Measurements from ENCODE around the gene HOXA5.

Gene HOXA5

DNA sequence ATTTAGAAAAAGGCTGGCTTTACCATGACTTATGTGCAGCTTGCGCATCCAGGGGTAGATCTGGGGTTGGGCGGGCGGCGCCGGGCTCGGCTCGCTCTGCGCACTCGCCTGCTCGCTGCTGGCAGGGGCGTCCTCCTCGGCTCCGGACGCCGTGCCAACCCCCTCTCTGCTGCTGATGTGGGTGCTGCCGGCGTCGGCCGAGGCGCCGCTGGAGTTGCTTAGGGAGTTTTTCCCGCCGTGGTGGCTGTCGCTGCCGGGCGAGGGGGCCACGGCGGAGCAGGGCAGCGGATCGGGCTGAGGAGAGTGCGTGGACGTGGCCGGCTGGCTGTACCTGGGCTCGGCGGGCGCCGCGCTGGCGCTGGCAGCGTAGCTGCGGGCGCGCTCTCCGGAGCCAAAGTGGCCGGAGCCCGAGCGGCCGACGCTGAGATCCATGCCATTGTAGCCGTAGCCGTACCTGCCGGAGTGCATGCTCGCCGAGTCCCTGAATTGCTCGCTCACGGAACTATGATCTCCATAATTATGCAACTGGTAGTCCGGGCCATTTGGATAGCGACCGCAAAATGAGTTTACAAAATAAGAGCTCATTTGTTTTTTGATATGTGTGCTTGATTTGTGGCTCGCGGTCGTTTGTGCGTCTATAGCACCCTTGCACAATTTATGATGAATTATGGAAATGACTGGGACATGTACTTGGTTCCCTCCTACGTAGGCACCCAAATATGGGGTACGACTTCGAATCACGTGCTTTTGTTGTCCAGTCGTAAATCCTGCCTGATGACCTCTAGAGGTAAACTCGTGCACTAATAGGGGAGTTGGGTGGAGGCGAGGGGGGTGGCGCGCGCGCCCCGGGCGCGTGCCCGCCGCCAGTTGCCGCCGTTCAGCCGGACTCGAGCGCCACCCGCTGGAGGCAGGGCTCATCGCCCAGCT, at the start of gene HOXA5:
TSS of gene HOXA5 (minus strand) at position 659 of the 927 bp plus-strand sequence. CDS start at position 585, 74 bp downstream.
- DNase-seq, result no peak

DNA sequence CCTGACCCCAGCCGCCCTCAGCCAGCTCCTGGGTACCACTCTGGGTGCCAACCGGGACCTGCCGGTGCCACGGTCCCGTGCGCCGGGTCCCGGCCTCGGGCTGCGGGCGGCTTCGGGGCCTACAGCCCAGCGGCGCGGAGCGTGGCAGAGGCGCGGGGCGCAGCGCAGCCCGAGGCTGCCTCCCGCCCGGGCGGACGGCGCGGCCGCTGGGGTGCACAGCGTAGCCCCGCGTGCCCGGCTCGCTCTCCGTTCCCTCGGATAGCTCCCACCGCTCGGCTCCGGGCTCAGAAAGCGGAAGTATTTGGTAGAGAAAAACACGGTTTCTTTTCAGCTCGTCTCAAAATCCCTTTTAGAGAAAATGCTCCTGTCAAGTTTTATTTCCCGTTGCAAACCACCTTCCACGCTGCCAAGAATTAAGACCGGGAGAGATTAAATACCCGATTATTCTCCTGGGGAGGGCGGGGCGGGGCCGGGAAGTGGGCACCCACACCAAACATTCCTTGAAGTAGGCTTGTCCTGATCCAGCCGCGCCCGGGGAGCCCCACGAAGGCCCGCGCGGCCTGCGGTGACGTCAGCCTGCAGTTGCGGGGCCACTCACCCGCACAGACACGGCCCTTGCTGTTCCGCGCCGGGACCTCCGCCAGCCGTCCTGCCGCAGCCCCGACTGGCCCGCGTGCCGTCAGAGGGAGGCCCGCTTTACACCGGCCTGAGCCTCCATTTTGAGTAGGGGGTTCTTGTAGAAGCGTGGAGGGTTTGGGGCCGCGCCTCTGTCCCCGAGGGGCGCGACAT, 49.3 kb upstream of the HOXA5 start:
- no peak for DNase-seq

DNA sequence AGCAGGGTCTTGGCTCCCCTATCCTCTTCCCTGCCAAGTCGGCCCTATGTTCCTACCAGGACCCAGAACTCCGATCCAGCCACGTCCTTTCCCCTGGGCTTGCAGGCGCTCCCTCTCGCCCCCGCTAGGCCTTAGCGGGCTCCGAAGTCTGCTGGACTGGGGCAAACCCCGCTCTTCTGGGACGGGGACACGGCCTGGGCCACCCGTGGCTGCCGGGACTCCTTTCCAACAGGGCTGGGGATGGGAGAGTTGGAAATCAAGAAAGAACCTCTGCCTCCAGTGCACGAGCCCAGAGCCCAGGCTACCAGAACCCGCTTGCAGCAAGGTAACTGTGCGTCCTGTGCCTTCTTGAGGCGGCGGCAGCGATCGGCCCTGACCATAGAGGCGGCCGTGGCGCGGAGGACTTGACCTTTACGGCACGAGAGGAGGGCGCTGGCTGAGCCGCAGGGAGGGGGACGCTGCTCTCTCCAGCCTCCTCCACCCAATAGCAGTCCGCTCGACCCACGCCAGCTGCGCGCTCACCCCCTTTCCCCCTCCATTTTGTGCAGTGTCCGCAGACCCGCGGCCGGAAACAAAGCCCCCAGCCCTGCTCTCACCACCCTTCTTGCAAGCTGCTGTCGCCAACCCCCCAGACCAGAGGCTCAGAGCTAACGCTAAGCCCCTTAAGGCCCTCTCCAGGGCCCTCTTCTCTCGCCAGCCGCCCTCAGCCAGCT, 48.5 kb upstream of the HOXA5 start:
- DNase-seq, result no peak

DNA sequence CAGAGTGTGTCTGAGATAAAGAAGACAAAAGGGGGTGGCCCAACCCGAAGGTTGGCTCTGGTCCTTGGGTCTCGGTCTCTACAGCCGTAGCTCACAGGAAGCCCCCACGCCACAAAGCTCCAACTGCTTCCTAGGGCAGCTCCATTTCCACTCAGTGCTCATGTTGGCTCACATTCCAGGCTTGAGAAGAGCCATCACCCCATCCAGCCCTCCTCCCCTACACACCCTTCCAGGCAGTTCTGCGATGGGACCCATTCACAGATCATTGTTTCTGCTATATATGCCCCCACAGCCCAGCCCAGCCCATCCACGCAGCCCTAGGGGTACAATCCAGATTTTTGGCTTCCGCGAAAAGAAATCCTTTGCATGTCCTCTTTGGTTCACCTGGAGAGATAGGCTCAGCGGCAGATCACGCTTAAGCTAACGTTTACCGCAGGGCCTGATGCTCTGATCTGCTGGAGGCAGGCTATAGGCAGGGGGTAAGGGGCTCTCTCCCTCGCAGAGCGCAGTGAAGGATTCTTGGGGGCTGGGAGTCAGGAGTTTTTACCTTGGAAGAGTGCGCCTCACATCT, 47.8 kb upstream of the HOXA5 start:
- peak; percentile 6 for DNase-seq

DNA sequence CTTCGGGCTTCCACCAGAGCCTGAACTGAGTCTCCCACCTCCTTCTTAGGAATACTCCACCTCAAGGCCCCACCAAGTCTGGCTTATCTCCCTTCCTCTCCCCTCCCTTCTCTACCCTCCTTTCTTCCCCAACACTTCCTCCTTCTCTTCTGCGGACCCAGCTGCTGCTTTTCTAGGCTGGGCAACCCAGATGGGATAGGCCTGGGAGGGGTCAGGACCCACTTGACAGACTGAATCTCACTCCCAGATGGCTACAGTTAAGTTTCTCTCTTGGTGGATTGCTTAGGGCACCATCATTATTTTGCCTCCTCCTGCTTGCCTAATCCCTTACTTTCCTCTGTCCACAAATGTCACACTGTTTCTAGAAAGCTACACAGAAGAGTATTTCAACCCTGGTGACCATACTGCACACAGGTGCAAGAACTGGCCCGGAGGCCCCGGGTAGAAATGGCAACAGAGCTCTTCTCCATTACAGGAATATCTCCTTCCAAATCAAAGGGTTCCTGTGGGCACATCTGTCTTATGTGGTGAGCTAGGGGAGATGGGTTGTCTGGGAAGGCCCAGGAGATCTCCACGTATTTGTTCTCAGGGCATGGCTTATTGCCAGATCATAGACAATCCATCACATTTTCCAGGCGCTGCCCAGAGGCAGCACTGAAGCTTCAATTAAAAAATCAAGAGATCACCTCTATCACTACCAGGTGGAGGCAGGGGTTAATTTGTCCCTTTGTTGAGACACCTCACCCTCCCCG, 46.7 kb upstream of the HOXA5 start:
- DNase-seq, result peak; percentile 3

DNA sequence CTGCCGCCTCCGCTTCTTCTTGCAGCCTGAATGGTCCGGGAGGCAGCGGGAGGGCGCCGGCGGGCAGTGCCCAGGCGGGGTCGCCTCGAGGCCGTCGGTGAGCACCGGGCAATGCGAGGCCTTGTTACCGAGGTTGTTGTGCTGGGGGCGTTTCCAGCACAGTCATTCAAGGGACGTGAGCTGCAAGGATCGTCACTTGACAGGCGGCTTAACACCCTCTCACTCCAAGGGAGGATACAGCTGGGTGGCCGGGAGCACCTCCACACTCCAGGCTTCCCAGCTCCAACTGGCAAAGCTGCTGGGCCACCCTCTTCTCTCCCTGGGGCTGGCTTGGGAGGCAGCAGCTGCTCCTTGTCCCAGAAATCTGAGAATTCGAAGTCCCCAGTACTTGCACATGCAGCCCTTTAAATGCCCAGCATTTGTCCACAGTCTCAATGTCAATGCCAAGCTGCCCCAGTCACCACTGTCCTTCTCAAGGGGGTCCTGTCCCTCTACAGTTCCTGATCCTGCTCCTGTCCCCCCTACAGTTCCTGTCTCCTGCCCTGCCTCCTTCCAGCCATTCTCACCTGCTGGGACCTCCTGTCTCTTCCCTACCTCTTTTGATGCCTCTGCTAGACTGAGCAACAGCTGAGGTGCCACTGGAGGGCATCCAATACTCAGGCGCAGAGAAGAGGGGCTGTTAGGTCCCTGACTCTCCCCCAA, 46.0 kb upstream of the HOXA5 start:
- peak; percentile 12 for DNase-seq

DNA sequence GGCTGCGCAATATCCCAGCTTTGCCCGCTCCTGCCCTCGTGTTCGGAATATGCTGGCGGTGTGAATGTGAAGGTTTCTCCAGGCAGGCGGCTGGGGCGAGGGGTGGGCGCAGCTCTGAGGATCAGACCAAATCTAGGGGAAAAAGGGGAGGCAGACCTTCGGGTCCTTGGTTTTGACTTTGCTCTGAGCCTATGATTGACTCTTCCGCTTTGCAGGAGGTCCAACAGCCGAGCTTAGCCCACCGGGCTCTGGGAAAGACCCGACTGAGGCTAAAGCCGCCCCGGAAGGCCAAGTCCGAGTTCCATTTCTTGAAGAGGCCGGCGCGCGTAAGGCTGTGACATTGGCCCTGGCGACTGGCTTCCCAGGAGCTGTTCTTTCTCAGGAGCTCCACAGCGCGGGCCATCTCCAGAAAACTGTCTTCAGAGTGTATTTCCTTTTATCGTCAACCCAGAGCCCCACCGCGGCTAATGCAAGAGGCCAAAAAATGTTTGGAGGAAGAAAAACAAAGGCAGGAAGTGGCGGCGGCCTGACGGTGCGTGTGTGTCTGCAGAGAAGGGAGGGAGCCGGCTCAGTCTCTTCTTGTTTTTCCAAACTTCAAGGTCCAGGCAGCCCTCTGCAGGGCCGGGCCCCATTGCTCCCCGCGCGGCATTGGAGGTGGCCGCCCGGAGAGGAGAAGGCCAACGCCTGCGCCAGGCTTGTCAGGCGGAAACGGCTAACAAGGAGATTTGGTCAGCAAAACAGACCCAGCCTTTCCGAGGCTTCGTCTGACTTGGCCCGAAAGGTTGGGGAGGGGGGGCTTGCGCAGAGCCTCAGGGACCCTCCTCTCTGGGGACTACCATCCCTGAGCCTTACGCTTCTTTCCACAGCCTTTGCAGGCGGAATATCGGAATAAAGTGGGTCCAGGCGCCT, 45.2 kb upstream of the HOXA5 start:
- DNase-seq, result peak; percentile 25

DNA sequence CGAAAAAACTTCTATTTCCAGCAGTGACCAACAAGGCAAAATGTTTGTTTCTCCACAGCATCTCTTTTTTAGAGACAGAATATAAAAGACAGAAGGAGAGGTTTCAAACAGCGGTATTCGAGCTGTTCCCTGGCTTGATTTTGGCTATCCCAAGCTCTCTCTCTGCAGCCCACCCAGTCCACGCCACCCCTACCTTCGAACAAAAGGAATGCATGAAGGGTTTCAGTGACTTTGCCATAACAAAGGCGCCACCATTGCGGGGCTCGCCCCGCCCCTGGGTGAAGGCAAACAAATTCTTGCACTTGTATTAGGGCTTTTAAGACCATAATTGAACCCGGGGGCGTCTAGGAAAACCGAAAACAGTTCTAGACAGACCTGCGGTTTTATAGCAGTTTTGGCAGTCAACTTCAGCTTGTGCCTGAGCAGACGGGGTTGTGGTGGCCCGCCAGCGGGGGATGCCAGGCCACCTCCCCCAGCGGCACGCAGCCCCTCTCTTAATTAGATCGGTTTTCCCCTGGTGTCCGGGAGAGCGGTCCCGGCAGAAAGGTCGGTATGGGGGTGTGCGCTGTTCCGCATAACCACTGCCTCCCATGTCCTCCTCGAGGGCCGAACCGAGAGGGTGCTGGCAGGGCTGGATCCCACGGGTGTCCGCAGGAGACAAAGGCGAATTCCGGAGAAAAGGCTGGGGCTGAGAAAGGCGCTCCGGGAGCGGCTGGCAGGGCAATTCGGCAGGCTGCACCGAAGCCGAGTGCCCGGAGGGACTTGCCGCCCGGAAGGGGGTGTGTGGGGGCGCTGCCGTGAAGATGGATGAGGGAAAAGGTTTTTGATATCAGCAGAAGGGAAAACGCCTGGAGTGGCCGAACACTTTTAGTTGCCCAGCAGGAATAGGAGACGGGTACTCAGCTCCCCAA, 44.2 kb upstream of the HOXA5 start:
- DNase-seq, result peak; percentile 11

DNA sequence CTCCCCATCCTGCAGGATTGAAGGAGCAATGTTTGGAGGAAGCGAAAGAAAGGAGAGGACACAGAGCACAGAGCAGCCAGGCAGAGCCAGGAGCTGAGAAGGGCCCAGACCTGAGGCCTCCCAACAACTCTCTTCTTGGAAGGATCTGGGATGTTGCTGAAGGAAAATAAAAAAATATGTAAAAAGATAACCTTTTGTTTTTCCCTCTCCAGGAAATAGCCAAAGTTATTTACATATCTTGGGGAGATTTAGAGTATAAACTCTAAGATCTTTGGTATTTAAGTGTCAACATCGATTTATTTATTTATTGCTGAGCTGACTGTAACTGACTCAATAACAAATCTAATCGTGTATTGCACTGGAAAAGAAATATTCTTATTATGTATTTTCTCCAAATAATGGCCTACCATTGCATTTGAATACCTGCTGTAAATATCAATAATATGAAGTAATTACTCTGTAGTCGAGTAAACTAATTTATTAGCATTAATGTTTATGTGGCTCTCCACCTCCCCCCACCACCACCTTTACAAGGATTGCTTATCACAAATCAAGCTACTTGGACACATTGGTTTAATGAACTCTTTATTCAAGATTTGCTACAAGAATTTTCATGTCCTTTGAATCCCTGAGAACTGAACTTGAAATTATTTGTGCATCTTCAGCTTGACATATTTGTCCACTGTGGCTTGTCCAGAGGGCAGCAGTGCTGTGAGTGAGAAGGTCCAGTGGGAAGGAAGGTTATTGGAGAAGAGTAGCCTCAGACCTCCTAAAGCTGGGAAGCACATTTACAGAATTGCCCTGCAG, 43.4 kb upstream of the HOXA5 start:
- no peak for DNase-seq

DNA sequence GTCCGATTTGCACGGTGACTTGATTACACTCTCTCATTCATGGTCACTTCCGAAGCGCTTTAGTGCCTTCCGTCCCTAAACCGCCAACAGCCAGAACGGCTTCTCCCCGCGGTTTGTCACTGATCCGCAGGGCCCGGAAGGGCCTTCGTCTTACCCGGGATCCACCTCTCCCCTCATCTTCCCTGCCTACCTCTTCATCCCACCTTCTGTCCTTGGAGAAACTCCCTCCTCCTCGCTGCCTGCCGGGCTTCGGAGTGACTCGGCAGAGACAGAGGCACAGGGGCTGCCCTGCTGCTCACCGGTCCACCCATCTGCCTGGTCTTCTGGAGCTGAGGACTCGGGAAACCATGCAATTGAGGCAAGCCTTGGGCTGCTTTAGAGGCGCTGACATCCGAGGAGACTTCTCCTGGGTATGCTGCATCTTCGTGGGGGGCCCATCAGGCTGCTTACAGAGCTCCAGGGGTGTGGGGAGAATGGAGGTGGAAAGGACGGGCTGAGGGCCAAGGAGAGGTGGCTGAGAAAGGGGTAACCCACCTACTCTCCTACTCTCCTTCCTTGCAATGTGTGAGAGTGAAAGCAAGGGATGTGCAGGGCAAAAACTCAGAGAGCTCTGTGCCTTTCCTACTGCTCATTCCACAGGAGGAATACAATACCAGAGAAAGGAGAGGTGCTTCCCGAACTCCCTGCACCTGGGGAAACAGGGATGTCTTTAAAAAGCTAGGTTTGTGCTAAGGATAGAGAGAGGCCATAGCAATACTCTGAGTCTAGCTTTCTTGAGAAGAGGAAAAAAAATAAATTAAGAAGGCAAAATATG, 42.6 kb upstream of the HOXA5 start:
- DNase-seq, result peak; percentile 14

DNA sequence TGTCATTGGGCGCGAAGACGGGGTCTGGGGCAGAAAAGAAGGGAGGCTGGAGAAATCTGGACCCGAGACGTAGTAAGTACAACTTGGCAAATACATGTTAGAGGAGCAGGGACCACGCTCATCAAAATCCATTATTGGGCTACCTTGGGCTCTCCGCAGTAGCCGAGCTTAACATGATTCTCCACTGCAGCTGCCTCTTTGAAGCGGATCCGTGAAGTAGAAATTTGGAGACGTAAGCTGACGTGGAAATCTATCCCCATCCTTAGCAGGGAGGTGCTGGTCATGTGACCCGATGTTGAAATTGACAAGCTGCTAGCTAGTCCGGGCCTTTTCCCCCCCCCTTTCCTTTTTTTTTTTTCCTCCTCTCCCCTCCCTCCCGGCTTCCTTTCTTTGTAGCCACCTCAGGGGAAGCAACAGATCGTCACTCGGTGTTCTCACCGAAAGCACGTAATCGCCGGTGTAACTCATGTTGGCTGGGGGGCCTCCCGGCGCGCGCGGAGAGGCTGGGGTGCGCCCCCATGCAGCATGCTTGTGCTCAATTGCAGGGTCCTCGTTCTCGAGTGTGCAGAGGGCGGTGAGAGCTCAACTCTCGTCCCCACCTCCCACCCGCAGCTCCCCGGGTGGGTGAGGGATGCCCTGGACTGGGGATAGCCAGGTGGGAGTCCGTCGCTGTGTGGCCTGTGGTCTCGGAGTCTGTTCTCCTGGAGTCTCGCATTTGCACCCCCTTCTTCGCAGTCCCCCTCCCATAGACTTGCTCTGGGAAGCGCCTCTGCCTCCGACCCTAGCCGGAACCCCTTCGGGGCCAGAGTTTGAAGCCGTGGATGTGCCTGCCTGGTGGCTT, 41.8 kb upstream of the HOXA5 start, which contains the start of gene HOXA11:
TSS of gene HOXA11 (minus strand) at position 220 of the 841 bp plus-strand sequence. CDS start at position 132, 88 bp downstream.
- peak; percentile 11 for DNase-seq

DNA sequence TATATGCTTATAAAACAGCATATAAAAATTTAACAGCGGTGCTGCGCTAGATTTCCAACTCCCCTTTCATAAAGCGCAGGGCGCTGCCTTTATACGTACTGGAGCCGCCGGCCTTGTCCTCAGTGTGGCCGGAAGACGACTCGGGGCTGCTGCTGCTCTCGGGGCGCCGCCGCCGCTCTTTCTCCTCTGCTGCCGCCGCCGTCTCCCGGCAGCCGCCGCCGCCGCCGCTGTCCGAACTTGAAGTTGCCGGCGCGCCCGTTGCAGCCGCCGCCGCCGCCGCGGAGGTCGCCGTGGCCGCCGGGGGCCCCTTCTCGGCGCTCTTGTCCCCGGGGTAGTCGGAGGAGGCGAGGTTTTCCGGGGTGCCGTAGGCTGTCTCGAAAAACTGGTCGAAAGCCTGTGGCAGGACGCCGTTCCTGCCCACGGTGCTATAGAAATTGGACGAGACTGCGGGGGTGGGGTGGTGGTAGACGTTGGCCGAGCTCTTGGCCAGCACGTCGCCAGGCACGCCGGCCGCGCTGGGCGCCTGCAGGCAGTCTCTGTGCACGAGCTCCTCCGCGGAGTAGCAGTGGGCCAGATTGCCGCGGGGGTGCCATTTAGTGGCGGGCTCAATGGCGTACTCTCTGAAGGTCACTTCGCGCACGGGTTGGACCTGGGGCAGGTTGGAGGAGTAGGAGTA, 41.0 kb upstream of the HOXA5 start:
- peak; percentile 18 for DNase-seq

DNA sequence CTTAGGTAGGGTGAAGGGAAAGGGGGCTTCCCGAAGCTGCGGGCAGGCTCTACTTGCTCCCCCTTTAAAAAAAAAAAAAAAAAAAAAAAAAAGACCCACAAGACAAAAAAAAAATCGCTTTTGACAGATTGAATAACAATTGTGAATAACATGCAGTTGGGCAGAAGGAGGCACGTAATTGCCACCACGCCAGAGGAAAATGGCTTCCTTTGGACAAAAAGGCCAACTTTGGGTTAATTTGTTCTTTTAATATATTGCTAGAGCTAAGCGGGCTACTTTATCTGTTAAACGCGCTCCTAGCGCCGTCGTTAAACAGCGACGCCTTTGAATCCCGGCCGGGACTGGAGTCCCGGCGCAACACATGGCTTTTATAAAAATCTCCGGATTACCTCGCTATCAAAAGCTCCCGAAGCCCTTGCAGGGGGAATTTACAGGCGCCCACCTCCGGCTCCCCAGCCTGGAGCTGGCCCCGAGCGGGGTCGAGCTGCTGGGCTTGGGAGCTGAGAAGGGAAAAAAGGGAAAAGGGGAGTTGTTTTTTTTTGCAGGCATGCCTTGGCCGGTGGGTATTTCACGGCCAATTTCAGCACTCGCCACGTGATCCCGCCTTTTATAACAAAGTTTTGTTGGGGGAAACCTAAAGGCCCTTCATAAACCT, 40.3 kb upstream of the HOXA5 start:
- DNase-seq, result peak; percentile 9

DNA sequence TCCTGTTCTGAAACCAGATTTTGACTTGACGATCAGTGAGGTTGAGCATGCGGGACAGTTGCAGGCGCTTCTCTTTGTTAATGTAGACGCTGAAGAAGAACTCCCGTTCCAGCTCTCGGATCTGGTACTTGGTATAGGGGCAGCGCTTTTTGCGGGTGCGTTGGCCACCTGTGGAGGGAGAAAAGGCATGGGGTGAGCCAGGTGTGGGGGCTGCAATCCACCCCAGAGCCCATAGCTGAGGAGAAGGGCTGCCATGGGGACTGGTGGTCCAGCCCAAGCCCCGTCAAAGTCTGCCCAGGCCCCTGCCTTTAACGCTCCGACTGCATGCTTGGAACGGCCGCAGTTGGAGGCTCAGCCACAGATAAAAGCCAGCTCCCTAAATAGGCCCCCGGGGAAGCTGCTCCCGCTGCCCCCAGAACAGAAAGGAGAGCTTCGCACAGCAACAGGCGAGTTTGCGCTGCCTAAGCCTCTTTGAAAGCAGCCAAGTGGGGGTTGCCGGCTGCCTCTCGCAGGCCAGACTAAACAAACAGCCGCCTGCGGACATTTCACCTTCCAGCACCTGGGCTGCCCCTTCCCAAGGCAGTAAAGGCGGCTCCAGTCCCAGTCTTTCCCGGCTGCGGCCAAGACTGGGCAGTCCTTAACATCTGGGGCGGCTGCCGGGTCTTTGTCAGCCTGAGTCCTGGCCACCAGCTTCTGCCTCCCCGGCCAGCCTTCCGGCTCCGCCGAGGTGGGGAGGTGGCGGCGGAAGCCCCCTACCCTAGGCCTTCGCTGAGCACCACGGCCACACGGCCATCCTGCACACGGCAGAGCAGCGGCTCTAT, 39.6 kb upstream of the HOXA5 start:
- peak; percentile 9 for DNase-seq
